NT2/D1 (cell line): ENCODE results near the gene MEGF10.
"Not testable (repeated sequence)": the region's sequence is repeated elsewhere in the genome, so short reads cannot be mapped to it uniquely, and the experiment has no call there.

Experiments used
- DNase-seq: peaks from one replicate; pipeline ENCODE4 v3.0.0-alpha.2; 2011; ENCODE audit warnings: low read depth, low spot score
- H3K27me3 ChIP-seq: 2 replicates; pipeline ENCODE4 v1.6.0; 2011; ENCODE audit warnings: mild to moderate bottlenecking; ENCODE audit not compliant: insufficient read length, insufficient read depth
- H3K36me3 ChIP-seq: 2 replicates; pipeline ENCODE4 v1.6.1; 2011; ENCODE audit warnings: mild to moderate bottlenecking, low read length, mixed read lengths; ENCODE audit not compliant: insufficient read depth, insufficient read length
- H3K4me1 ChIP-seq: 2 replicates; pipeline ENCODE4 v1.5.1; 2011; ENCODE audit not compliant: insufficient read depth, insufficient read length
- H3K4me3 ChIP-seq: 2 replicates; pipeline ENCODE4 v1.5.1; 2011; ENCODE audit warnings: low read depth; ENCODE audit not compliant: insufficient read length
- H3K9ac ChIP-seq: 2 replicates; pipeline ENCODE4 v1.6.0; 2011; ENCODE audit warnings: low read depth; ENCODE audit not compliant: insufficient read length
- H3K9me3 ChIP-seq: 2 replicates; pipeline ENCODE4 v1.5.1; 2011; ENCODE audit warnings: mild to moderate bottlenecking, low read length; ENCODE audit not compliant: insufficient read depth
- SUZ12 ChIP-seq: IDR thresholded peaks from 2 replicates; pipeline ENCODE4 v1.6.1; 2011; ENCODE audit not compliant: insufficient read length, insufficient read depth; ENCODE audit errors: extremely low read depth
- YY1 ChIP-seq: IDR thresholded peaks from 2 replicates; pipeline ENCODE4 v1.6.1; 2011; ENCODE audit not compliant: insufficient read length, insufficient read depth
- ZNF274 ChIP-seq: IDR thresholded peaks from 2 replicates; pipeline ENCODE4 v1.6.1; 2011; ENCODE audit warnings: mild to moderate bottlenecking, low read depth, low read length

MEGF10 gene

GRCh38 chr5:127299678-127300077 lies 9.1 kb downstream of the MEGF10 start:
- Histone ChIP-seq H3K4me1 (no peaks in the 10 kb centered on the region), H3K36me3 (no peaks in the 10 kb centered on the region), H3K4me3 (no peak overlapping the region), H3K9ac (no peak overlapping the region), H3K9me3 (no peaks in the 10 kb centered on the region), H3K27me3 (no peaks in the 10 kb centered on the region)
- TF ChIP-seq SUZ12 (no peak), YY1 (no peak), ZNF274 (no peak)
- DNase-seq = no peak

- Histone ChIP-seq H3K4me3 (no peak overlapping the region), H3K9me3 (no peaks in the 10 kb centered on the region), H3K27me3 (no peaks in the 10 kb centered on the region), H3K4me1 (peaks cover 3% of the 10 kb centered on the region), H3K9ac (no peak overlapping the region), H3K36me3 (no peaks in the 10 kb centered on the region)
- DNase-seq = no peak
- TF ChIP-seq SUZ12 = no peak
Measured at GRCh38 chr5:127302509-127302908, 11.9 kb downstream of the MEGF10 start.

- Histone ChIP-seq H3K27me3 (no peaks in the 10 kb centered on the region), H3K9me3 (no peaks in the 10 kb centered on the region; the same call in 1 of the 2 replicates), H3K4me3 (no peak overlapping the region), H3K9ac (no peak overlapping the region), H3K36me3 (no peaks in the 10 kb centered on the region), H3K4me1 (peaks cover 3% of the 10 kb centered on the region)
- no peak for DNase-seq
- no peak for TF ChIP-seq SUZ12
- no peak for TF ChIP-seq YY1
- TF ChIP-seq ZNF274 = no peak
Measured at GRCh38 chr5:127303404-127303803, 12.8 kb downstream of the MEGF10 start.

GRCh38 chr5:127305493-127305892 lies 14.9 kb downstream of the MEGF10 start:
- Histone ChIP-seq H3K4me3 (no peak overlapping the region), H3K27me3 (no peaks in the 10 kb centered on the region), H3K4me1 (peaks cover 3% of the 10 kb centered on the region), H3K9ac (no peak overlapping the region), H3K9me3 (no peaks in the 10 kb centered on the region; the same call in 1 of the 2 replicates), H3K36me3 (no peaks in the 10 kb centered on the region)
- TF ChIP-seq YY1 (no peak), ZNF274 (no peak), SUZ12 (no peak)
- DNase-seq = no peak

GRCh38 chr5:127306036-127306435 lies 15.4 kb downstream of the MEGF10 start:
- peaks cover 3% of the 10 kb centered on the region for H3K4me1 ChIP-seq
- no peaks in the 10 kb centered on the region; the same call in 1 of the 2 replicates for H3K9me3 ChIP-seq
- no peak for DNase-seq
- TF ChIP-seq SUZ12 = no peak
- TF ChIP-seq ZNF274 = no peak
- no peak for TF ChIP-seq YY1
- H3K4me3 ChIP-seq = no peak overlapping the region
- H3K27me3 ChIP-seq = no peaks in the 10 kb centered on the region
- H3K36me3 ChIP-seq = no peaks in the 10 kb centered on the region
- H3K9ac ChIP-seq = no peak overlapping the region

- Histone ChIP-seq H3K9me3 (no peaks in the 10 kb centered on the region; the same call in 1 of the 2 replicates), H3K9ac (no peak overlapping the region), H3K36me3 (no peaks in the 10 kb centered on the region), H3K4me3 (no peak overlapping the region), H3K4me1 (peaks cover 3% of the 10 kb centered on the region), H3K27me3 (no peaks in the 10 kb centered on the region)
- no peak for DNase-seq
- TF ChIP-seq SUZ12 (no peak), ZNF274 (no peak), YY1 (no peak)
Measured at GRCh38 chr5:127306647-127307046, 16.1 kb downstream of the MEGF10 start.

- DNase-seq = no peak
- H3K9me3 ChIP-seq = no peaks in the 10 kb centered on the region; the same call in 1 of the 2 replicates
- TF ChIP-seq YY1 = no peak
- TF ChIP-seq SUZ12 = no peak
- H3K36me3 ChIP-seq = no peaks in the 10 kb centered on the region
- H3K9ac ChIP-seq = no peak overlapping the region
- no peaks in the 10 kb centered on the region for H3K27me3 ChIP-seq
- H3K4me1 ChIP-seq = peaks cover 3% of the 10 kb centered on the region
- H3K4me3 ChIP-seq = no peak overlapping the region
Measured at GRCh38 chr5:127307868-127308267, 17.3 kb downstream of the MEGF10 start.

- H3K4me3 ChIP-seq, DNase-seq, H3K9me3 ChIP-seq, H3K9ac ChIP-seq, H3K36me3 ChIP-seq, H3K4me1 ChIP-seq, H3K27me3 ChIP-seq: not testable (repeated sequence)
Measured at GRCh38 chr5:127308325-127308724, 17.7 kb downstream of the MEGF10 start.
